Medulla oblongata (tissue), 1 donor: ENCODE results near the gene STAT3.
"Not testable (repeated sequence)": the region's sequence is repeated elsewhere in the genome, so short reads cannot be mapped to it uniquely, and the experiment has no call there.

Source experiments
- DNase-seq: peaks from one replicate; pipeline ENCODE4 v3.0.0-alpha.2; 2015; ENCODE audit errors: extremely low spot score

Gene STAT3

DNA sequence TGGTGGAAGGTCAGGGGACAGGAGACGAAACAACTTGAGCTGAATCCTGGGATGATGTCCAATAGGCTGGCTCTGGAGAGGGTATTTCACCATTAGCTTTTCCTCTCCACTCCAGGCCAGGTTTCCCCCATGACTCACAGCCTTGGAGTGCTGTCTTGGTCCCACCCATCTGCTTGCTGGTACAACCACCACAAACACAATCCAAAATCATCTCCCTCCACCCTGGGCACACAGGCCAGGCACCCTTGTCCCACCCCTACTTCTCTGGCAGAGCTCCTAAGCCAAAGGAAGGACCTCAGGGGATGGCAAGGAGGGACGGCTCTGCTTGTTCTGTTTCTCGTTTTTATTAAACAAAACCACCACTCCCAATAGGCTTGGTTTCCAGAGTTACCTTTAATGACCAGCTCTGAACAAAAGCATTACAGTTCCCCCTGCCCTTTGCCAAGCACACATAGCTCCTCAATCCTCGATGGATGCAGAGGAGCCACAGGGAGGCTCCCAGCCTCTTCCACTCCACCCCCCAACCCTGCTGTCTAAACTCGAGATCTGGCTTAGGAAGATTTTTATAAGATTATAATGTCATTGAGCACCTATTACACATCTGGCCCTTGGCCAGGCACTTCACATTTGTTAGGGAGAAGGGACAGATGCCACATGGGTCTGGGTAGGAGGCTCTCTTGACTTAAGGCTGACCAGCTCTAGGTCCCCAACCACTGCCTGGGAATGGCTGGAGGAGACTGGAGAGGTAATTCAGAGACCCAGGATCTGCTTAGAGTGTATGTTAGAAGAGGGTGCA is 21.5 kb upstream of the STAT3 start:
- peak; percentile 66 for DNase-seq

- DNase-seq, result peak; percentile 93
Observed at GRCh38 chr17:42408061-42408460, 19.8 kb upstream of the STAT3 start.

GRCh38 chr17:42407289-42407836 is 19.1 kb upstream of the STAT3 start:
- peak; percentile 91 for DNase-seq

DNA sequence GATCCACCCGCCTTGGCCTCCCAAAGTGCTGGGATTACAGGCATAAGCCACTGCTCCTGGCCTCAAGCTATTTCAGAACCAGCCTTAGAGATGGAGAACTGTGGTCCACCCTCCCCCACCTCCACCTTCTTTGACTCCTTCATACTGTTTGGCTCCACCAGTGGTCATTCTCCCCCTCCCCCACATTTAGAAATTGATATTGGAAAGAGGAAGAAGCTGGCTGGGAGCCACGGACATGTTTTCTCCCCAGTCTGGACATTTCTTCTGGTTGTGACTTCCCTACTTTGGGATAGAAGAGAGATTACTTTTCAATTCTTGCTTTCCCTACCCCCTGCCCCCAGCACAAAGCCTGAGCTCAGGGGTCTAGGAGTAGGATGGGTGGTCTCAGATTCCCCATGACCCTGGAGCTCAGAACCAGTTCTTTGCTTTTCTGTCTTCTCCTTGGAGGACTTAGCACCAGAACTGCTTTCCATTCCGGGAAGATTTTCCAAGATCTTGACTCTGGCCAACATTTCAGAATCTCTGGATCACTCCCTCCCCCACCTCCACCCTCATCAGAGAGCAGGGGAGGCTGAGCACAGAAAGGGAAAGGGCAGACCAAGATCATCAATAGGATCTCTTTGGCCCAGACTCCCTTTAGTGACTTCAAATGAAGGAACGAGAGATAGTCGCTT is 18.5 kb upstream of the STAT3 start:
- DNase-seq, result peak; percentile 42

- peak; percentile 84 for DNase-seq
Observed at GRCh38 chr17:42405963-42406495, 17.8 kb upstream of the STAT3 start.

GRCh38 chr17:42405076-42405475 is 16.8 kb upstream of the STAT3 start:
- DNase-seq, result no peak

GRCh38 chr17:42404326-42405055 is 16.2 kb upstream of the STAT3 start:
- DNase-seq, result no peak

DNA sequence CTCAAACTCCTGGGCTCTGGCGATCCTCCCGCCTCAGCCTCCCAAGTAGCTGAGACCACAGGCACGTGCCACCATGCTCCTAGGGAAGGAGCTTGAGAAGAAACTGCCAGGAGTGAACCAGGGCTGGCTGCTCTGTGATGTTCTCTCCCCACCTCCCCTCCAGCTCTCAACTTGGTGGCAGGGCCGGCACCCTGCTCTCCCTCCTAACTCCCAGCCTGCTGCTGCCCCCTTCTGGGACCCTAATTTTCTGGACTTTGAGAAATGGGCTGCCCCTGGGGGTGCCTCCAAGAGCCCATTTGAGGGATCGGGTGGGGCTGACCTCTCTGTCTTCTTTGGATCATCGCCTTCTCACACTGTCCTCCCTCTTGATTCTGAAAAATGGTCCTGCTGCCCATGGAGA is 14.9 kb upstream of the STAT3 start:
- peak; percentile 33 for DNase-seq

DNA sequence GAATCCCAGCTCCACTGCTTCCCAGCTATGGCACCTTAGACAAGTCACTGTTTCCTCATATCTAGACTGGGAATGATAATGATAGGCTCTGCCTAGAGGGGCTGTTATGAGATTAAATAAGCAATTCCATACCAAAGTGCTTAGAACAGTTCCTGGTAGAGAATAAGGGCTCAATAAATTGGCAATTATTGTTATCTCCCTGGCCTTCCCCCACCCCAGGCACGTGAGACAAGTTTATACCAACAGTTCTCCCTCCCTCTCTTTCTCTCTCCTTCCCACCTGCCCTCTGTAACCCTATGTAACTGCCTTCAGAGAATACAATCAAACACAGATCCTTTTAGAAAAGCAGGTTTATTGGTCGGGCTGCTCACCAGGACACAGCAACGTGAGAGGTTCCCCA is 13.9 kb upstream of the STAT3 start:
- DNase-seq, result no peak

- DNase-seq, result not testable (repeated sequence)
Observed at GRCh38 chr17:42400844-42401375, 12.7 kb upstream of the STAT3 start.

- no peak for DNase-seq
Observed at GRCh38 chr17:42399948-42400843, 12.0 kb upstream of the STAT3 start.

GRCh38 chr17:42399121-42399520 is 10.9 kb upstream of the STAT3 start:
- DNase-seq, result no peak

DNA sequence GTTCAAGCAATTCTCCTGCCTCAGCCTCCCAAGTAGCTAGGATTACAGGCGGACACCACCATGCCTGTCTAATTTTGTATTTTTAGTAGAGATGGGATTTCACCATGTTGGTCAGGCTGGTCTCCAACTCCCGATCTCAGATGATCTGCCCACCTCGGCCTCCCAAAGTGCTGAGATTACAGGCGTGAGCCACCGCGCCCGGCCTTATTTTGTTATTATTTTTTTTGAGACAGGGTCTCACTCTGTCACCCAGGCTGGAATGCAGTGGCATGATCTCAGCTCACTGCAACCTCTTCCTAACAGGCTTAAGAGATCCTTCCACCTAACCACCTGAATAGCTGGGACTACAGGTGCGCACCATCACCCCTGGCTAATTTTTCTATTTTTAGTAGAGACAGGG is 7.4 kb upstream of the STAT3 start:
- DNase-seq, result not testable (repeated sequence)

GRCh38 chr17:42394838-42395237 is 6.6 kb upstream of the STAT3 start:
- DNase-seq, result no peak

GRCh38 chr17:42392692-42393415 is 4.6 kb upstream of the STAT3 start:
- no peak for DNase-seq

- DNase-seq, result not testable (repeated sequence)
Observed at GRCh38 chr17:42391439-42391838, 3.2 kb upstream of the STAT3 start.

DNA sequence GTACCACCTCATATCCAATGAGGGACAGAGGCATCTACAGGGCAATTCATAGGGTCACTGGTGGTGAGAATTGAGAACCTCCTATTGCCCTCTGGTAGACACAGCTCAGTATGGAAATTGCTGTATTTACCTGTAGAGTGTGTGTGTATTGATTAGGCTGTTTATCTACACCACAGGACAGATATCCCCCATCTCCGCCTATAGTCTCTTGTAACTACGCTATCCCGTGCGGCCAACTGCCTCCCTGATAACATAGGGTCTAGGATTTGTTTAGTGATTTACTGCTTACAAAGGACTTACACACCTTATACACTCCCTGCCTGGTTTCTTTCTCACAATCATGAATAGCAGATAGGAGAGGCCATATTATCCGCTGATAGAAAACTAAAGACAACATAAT is 1.7 kb upstream of the STAT3 start:
- DNase-seq, result no peak

GRCh38 chr17:42389135-42389417 is 834 bp upstream of the STAT3 start:
- no peak for DNase-seq

- DNase-seq, result peak; percentile 33
Observed at GRCh38 chr17:42387661-42388380, 421 bp downstream of the STAT3 start.
